Calu3 (cell line): ENCODE data around the gene LDB1. TPM values are rescaled to one million over a fixed set of nuclear protein-coding genes. Genes with fewer than 3 reads are reported as not detected.

Source experiments
- BruUV-seq: library from RNA; stranded (reverse); fragments of 400-500 nt; replicated peaks from 2 replicates; lab custom pipeline; 2021; lab: Mats Ljungman, UMichigan
- CTCF ChIA-PET: fragments of 300-600 bp; sonication (Branson Sonifier 250); formaldehyde crosslinking; loops from one replicate; lab custom pipeline; 2022; ENCODE audit warnings: antibody characterized with exemption; lab: Charles Lee
- DNase-seq: peaks from one replicate; pipeline ENCODE4 v3.0.0; 2022
- H3K27ac Mint-ChIP-seq: one replicate; pipeline ENCODE4 v1.8.0; 2022; ENCODE audit warnings: mixed read lengths; ENCODE audit not compliant: unreplicated experiment
- H3K27me3 Mint-ChIP-seq: one replicate; pipeline ENCODE4 v1.8.0; 2022; ENCODE audit warnings: mixed read lengths; ENCODE audit not compliant: unreplicated experiment
- H3K36me3 Mint-ChIP-seq: one replicate; pipeline ENCODE4 v1.8.0; 2022; ENCODE audit warnings: mild to moderate bottlenecking, moderate library complexity, mixed read lengths; ENCODE audit not compliant: insufficient read depth, unreplicated experiment
- H3K4me1 Mint-ChIP-seq: one replicate; pipeline ENCODE4 v1.8.0; 2022; ENCODE audit warnings: mild to moderate bottlenecking, low read depth, mixed read lengths; ENCODE audit not compliant: unreplicated experiment
- H3K4me3 Mint-ChIP-seq: one replicate; pipeline ENCODE4 v1.8.0; 2022; ENCODE audit warnings: mild to moderate bottlenecking, low read depth, moderate library complexity, mixed read lengths; ENCODE audit not compliant: unreplicated experiment
- H3K9me3 Mint-ChIP-seq: one replicate; pipeline ENCODE4 v1.8.0; 2022; ENCODE audit warnings: low read depth, mixed read lengths; ENCODE audit not compliant: unreplicated experiment
- intact Hi-C: fragments of 100-400 bp; cut with micrococcal nuclease; formaldehyde crosslinking; loops from one replicate; pipeline ENCODE4 v1.10.0; 2022; ENCODE audit not compliant: unreplicated experiment
- total RNA-seq: library from RNA; stranded (reverse); gene quantifications from 2 replicates; pipeline ENCODE4 v1.2.3, GENCODE V29; 2022
- TF ChIP-seq, protein P1 (sequence below): fragments of 200-600 bp; IDR thresholded peaks from one replicate; pipeline ENCODE4 v1.8.0; 2022; ENCODE audit warnings: antibody characterized with exemption; ENCODE audit not compliant: unreplicated experiment

The LDB1 gene
- total RNA-seq, 1 experiment from 2014 or later: 27.5 TPM

DNA sequence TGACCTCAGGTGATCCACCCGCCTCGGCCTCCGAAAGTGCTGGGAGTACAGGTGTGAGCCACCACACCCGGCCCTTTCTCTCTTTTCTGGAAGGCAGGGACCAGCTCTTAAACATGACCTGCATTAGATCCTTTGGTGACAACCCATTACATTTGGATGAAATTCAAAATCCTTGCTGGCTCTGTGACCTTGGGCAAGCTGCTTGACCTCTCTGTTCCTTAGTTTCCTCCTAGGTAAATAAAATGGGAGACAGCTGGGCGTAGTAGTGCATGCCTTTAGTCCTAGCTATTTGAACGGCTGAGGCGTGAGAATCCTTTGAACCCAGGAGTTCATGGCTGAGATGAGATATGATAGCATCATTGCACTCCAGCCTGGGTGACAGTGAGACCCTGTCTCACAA lies 23.7 kb downstream of the LDB1 start:
- Mint-ChIP-seq H3K4me1 (no peaks in the 10 kb centered on the region), H3K27ac (no peak overlapping the region), H3K27me3 (no peaks in the 10 kb centered on the region), H3K4me3 (no peak overlapping the region), H3K9me3 (no peaks in the 10 kb centered on the region), H3K36me3 (no peaks in the 10 kb centered on the region)
- intact Hi-C loops: no loop called here
- DNase-seq: no peak
- BruUV-seq: no TSS peak
- CTCF ChIA-PET: interaction anchor here (0.6 kb wide), 1 partner anchor 218 kb away, joined by 3 read pairs; no protein-coding TSS in a partner anchor
- TF ChIP-seq, protein P1, sequence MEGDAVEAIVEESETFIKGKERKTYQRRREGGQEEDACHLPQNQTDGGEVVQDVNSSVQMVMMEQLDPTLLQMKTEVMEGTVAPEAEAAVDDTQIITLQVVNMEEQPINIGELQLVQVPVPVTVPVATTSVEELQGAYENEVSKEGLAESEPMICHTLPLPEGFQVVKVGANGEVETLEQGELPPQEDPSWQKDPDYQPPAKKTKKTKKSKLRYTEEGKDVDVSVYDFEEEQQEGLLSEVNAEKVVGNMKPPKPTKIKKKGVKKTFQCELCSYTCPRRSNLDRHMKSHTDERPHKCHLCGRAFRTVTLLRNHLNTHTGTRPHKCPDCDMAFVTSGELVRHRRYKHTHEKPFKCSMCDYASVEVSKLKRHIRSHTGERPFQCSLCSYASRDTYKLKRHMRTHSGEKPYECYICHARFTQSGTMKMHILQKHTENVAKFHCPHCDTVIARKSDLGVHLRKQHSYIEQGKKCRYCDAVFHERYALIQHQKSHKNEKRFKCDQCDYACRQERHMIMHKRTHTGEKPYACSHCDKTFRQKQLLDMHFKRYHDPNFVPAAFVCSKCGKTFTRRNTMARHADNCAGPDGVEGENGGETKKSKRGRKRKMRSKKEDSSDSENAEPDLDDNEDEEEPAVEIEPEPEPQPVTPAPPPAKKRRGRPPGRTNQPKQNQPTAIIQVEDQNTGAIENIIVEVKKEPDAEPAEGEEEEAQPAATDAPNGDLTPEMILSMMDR: no peak

DNA sequence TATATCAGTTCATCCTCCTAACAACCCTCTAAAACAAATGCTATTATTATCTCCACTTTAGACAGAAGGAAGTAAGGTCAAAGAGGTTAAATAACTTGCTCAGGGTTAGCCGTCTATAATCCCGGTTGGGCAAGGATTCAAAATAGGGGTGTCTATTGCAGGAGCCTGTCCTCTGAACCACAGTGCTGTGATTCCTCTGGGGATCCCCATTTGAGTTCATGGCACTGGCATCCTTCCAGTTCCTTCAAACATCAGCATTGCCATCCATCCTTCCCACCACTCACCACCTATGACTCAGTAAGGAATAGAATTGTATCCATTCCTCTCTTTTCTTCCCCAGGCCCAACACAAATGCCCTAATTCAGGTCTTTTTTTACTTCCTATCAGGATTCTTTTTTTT lies 29.4 kb downstream of the LDB1 start:
- CTCF ChIA-PET: no interaction called here
- Mint-ChIP-seq H3K9me3 (no peaks in the 10 kb centered on the region), H3K4me3 (no peak overlapping the region), H3K27ac (no peak overlapping the region), H3K4me1 (no peaks in the 10 kb centered on the region), H3K27me3 (no peaks in the 10 kb centered on the region), H3K36me3 (no peaks in the 10 kb centered on the region)
- intact Hi-C loops: no loop called here
- BruUV-seq: no TSS peak
- DNase-seq: no peak
- TF ChIP-seq, protein P1: no peak

DNA sequence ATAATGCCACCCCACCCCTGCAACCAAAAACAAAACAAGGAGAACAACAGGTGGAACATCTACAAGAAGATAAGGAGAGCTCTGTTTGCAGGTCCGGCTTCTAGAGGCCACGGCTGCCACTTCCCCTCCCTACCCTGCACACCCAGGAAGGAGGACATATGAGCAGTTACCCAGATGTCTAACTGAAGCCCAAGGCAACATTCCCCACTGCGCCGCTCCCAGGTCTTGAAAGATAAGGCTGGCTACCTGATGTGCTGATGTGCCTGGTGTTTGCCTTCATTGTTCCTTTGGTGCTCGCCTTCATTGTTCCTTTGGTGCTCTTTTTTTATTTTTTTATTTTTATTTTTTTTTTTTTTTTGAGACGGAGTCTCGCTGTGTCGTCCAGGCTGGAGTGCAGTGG lies 34.0 kb downstream of the LDB1 start:
- Mint-ChIP-seq H3K9me3 (no peaks in the 10 kb centered on the region), H3K36me3 (no peaks in the 10 kb centered on the region), H3K27me3 (no peaks in the 10 kb centered on the region), H3K4me3 (no peak overlapping the region), H3K27ac (no peak overlapping the region), H3K4me1 (no peaks in the 10 kb centered on the region)
- no TSS peak for BruUV-seq
- TF ChIP-seq, protein P1: no peak
- intact Hi-C loops: no loop called here
- CTCF ChIA-PET: interaction anchor here (0.6 kb wide), 1 partner anchor 35 kb away, joined by 4 read pairs; no protein-coding TSS in a partner anchor
- no peak for DNase-seq

DNA sequence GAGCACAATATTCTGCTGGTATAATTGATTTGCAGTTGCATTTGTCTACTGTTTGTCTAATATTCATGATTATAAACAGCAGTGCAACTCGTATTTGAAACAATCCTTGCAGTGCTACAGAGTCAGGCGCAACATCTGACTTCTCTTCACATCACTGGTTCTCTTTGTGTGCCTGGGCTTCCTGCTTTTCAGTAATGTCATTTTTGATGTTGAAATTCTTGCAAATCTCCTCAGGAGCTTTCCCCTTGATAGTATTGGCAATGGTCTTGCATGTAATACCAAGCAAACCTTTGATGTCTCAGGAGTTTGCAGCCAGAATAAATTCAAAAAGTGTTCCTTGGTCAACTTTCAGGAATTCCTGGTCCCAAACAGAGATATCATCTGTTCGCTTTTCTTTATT lies 34.8 kb downstream of the LDB1 start:
- CTCF ChIA-PET: no interaction called here
- no peak overlapping the region for H3K4me3 Mint-ChIP-seq
- H3K27ac Mint-ChIP-seq: no peak overlapping the region
- TF ChIP-seq, protein P1: no peak
- no peaks in the 10 kb centered on the region for H3K36me3 Mint-ChIP-seq
- no peaks in the 10 kb centered on the region for H3K4me1 Mint-ChIP-seq
- intact Hi-C loops: no loop called here
- H3K9me3 Mint-ChIP-seq: no peaks in the 10 kb centered on the region
- no peak for DNase-seq
- BruUV-seq: no TSS peak
- H3K27me3 Mint-ChIP-seq: no peaks in the 10 kb centered on the region
